ENCODE measurements around the gene CAMSAP1. TPM values are rescaled to one million over a fixed set of nuclear protein-coding genes. Genes with fewer than 3 reads are reported as not detected.

CAMSAP1 gene
- total and polyA plus RNA-seq, 9 of the 15 experiments (the other 6 are each of a cell fraction or from before 2014, with no cell fraction given), result 1.5 to 28.8 (median 14.3) TPM

- in situ Hi-C loops (cut with MboI), result no loop called here
- no peak overlapping the region for H2AFZ ChIP-seq (ENCODE audit: low read depth, low read length)
- BruUV-seq (replicated peaks), result no TSS peak
- H3K9me3 ChIP-seq (replicated peaks; ENCODE audit: control insufficient read depth, insufficient read depth, low read depth, low read length), result no peaks in the 10 kb centered on the region
- H4K20me1 ChIP-seq (replicated peaks; ENCODE audit: control insufficient read depth, insufficient read depth, low read length), result peaks cover 12% of the 10 kb centered on the region
- ATAC-seq, result no peak
- H3K27ac ChIP-seq (ENCODE audit: extremely low read depth, low read depth, low read length), result peak overlapping the region; percentile 89
- FAIRE-seq, result no peak
- H3K4me1 ChIP-seq (replicated peaks in 1 of 2; ENCODE audit: control insufficient read depth in 2 of 2, insufficient read depth in 2 of 2, low read length in 2 of 2), result peaks cover 43 to 48% of the 10 kb centered on the region in 2 experiments
- peak overlapping the region; percentile 94 to 95 for H3K9ac ChIP-seq (ENCODE audit: insufficient read depth in 1 of 2, low read depth in 2 of 2, low read length in 2 of 2)
- no peaks in the 10 kb centered on the region for H3K27me3 ChIP-seq (ENCODE audit: control insufficient read depth in 2 of 2, insufficient read depth in 2 of 2, low read length in 2 of 2)
- H3K4me2 ChIP-seq (ENCODE audit: insufficient read depth, low read length), result peak overlapping the region; percentile 99
- 1% methylated on average over 8 of the region's 8 CpGs for WGBS (ENCODE audit: insufficient coverage, low coverage, missing lambda C conversion rate)
- H3K79me2 ChIP-seq (ENCODE audit: control insufficient read depth, insufficient read depth, low read length), result peaks cover 91% of the 10 kb centered on the region
- intact Hi-C loops (cut with micrococcal nuclease), result no loop called here
- H3K4me3 ChIP-seq, result peak overlapping the region; percentile 76
- peaks cover 75% of the 10 kb centered on the region for H3K36me3 ChIP-seq (ENCODE audit: control insufficient read depth, insufficient read depth, low read length)
- no peaks in the 10 kb centered on the region for H3K9me1 ChIP-seq (ENCODE audit: control insufficient read depth, insufficient read depth, low read length)
- ChIA-PET CTCF (ENCODE audit: low intra/inter-chr PET ratio) (no interaction called here), POLR2A (interaction anchor here (0.5 to 1.6 kb wide), 9 partner anchors 14 to 403 kb away, joined by 3 to 5 read pairs (median 3); no protein-coding TSS in a partner anchor)
- peak in 1 of 4 experiments; percentile 9 for DNase-seq (ENCODE audit: extremely low read depth in 1 of 4, low spot score in 3 of 4)
- TF ChIP-seq SMARCA5 (IDR thresholded peaks at IDR 0.05) (no peak), ZNF431 (CRISPR knock-in tag; IDR thresholded peaks at IDR 0.05) (no peak), CBFA2T3 (IDR thresholded peaks at IDR 0.05) (no peak), U2AF2 (optimal IDR thresholded peaks at IDR 0.05; ENCODE audit: low read depth, low read length) (no peak), KAT7 (CRISPR knock-in tag; IDR thresholded peaks at IDR 0.05; ENCODE audit: borderline replicate concordance) (peak; percentile 59; the same call in 1 of the 2 replicates), TCF15 (CRISPR knock-in tag; IDR thresholded peaks at IDR 0.05) (no peak), ZFP91 (CRISPR knock-in tag; IDR thresholded peaks at IDR 0.05) (no peak), ZNF740 (CRISPR knock-in tag; IDR thresholded peaks at IDR 0.05) (0 out of 2 replicates have a peak, but pooled peaks have one; percentile 23), ZNF740 (tag; IDR thresholded peaks at IDR 0.05) (no peak), TAF15 (IDR thresholded peaks at IDR 0.05; ENCODE audit: low read depth, low read length) (no peak), NCOR1 (IDR thresholded peaks at IDR 0.05) (no peak), YY1 (IDR thresholded peaks at IDR 0.05; ENCODE audit: borderline replicate concordance in 1 of 3, control insufficient read depth in 1 of 3, extremely low read depth in 1 of 3, insufficient read depth in 3 of 3, insufficient read length in 1 of 3, insufficient replicate concordance in 2 of 3, low read depth in 1 of 3, low read length in 2 of 3) (no peak), XRCC3 (IDR thresholded peaks at IDR 0.05) (no peak), RUNX1 (IDR thresholded peaks at IDR 0.05; ENCODE audit: low read depth) (no peak), POLR2G (IDR thresholded peaks at IDR 0.05; ENCODE audit: low read depth, low read length) (peak; percentile 5; the same call in 1 of the 2 replicates), TCF3 (CRISPR knock-in tag; IDR thresholded peaks at IDR 0.05) (no peak), ZBTB9 (CRISPR knock-in tag; IDR thresholded peaks at IDR 0.05) (no peak), HIVEP1 (CRISPR knock-in tag; IDR thresholded peaks at IDR 0.05) (0 out of 2 replicates have a peak, but pooled peaks have one; percentile 53), ZNF79 (CRISPR knock-in tag; IDR thresholded peaks at IDR 0.05; ENCODE audit: low read depth) (peak; percentile 27; the same call in 1 of the 2 replicates), ZNF408 (CRISPR knock-in tag; IDR thresholded peaks at IDR 0.05; ENCODE audit: low read depth) (no peak)
Observed at GRCh38 chr9:135956802-135957174, 49.4 kb upstream of the CAMSAP1 start.
